Upper lobe of right lung (tissue), 1 donor: ENCODE measurements around the gene HSPB6. TPM values are rescaled to one million over a fixed set of nuclear protein-coding genes. Genes with fewer than 3 reads are reported as not detected.

ENCODE experiments used
- ATAC-seq: fragments of 200-7000 bp; cut with Tn5 transposase; one replicate; pipeline ENCODE4 v1.9.1; 2020; ENCODE audit warnings: mild to moderate bottlenecking, moderate library complexity
- DNase-seq: peaks from one replicate; pipeline ENCODE4 v3.0.0-alpha.2; 2020
- H3K27ac ChIP-seq: fragments of 200-600 bp; one replicate; pipeline ENCODE4 v1.8.0; 2022
- H3K27me3 ChIP-seq: fragments of 200-600 bp; one replicate; pipeline ENCODE4 v1.8.0; 2022; ENCODE audit warnings: mild to moderate bottlenecking
- H3K36me3 ChIP-seq: fragments of 200-600 bp; one replicate; pipeline ENCODE4 v1.8.0; 2022
- H3K4me1 ChIP-seq: fragments of 200-600 bp; one replicate; pipeline ENCODE4 v1.8.0; 2022
- H3K4me3 ChIP-seq: fragments of 200-600 bp; one replicate; pipeline ENCODE4 v1.8.0; 2022; ENCODE audit warnings: mild to moderate bottlenecking
- H3K9me3 ChIP-seq: fragments of 200-600 bp; one replicate; pipeline ENCODE4 v1.8.0; 2022
- intact Hi-C: fragments of 100-400 bp; cut with DNase I; formaldehyde crosslinking; loops from one replicate; pipeline ENCODE4 v1.11.0; 2022
- total RNA-seq: library from RNA; stranded (reverse); fragmentation: NEBNext Ultra II Directional; extraction: Animal tissue kit (Norgen Biotek cat#: 25700); gene quantifications from one replicate; pipeline ENCODE4 v1.2.1, GENCODE V29; 2021
- TF ChIP-seq, protein P1 (sequence below): fragments of 200-600 bp; IDR thresholded peaks from one replicate; pipeline ENCODE4 v1.8.0; 2022; ENCODE audit warnings: antibody characterized with exemption
- donor health status: DM: no; HTN: yes; CAD: no; lungs with severe emphysema.

HSPB6 gene
- total RNA-seq, 1 donor from 2014 or later, result 41.3 TPM

DNA sequence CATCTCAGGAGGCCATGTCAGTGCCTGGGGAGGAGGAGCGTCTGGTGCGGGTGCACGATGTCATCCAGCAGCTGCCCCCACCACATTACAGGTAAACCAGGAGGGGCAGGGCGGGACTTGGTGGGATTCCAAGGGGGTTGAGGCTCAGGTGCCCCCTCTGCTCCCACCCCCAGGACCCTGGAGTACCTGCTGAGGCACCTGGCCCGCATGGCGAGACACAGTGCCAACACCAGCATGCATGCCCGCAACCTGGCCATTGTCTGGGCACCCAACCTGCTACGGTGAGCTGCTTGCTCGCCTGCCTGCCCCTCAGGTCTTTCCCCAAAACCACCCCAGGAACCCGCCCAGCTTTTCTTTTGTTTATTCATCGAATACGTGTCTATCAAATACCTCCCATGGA lies 25.8 kb upstream of the HSPB6 start:
- DNase-seq (peak; percentile 62), ATAC-seq (no peak)
- intact Hi-C loops, result no loop called here
- H3K4me3 ChIP-seq, result no peak overlapping the region
- no peaks in the 10 kb centered on the region for H3K4me1 ChIP-seq
- no peaks in the 10 kb centered on the region for H3K36me3 ChIP-seq
- TF ChIP-seq, protein P1, sequence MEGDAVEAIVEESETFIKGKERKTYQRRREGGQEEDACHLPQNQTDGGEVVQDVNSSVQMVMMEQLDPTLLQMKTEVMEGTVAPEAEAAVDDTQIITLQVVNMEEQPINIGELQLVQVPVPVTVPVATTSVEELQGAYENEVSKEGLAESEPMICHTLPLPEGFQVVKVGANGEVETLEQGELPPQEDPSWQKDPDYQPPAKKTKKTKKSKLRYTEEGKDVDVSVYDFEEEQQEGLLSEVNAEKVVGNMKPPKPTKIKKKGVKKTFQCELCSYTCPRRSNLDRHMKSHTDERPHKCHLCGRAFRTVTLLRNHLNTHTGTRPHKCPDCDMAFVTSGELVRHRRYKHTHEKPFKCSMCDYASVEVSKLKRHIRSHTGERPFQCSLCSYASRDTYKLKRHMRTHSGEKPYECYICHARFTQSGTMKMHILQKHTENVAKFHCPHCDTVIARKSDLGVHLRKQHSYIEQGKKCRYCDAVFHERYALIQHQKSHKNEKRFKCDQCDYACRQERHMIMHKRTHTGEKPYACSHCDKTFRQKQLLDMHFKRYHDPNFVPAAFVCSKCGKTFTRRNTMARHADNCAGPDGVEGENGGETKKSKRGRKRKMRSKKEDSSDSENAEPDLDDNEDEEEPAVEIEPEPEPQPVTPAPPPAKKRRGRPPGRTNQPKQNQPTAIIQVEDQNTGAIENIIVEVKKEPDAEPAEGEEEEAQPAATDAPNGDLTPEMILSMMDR, result no peak
- no peaks in the 10 kb centered on the region for H3K27me3 ChIP-seq
- H3K27ac ChIP-seq, result no peak overlapping the region
- no peaks in the 10 kb centered on the region for H3K9me3 ChIP-seq

DNA sequence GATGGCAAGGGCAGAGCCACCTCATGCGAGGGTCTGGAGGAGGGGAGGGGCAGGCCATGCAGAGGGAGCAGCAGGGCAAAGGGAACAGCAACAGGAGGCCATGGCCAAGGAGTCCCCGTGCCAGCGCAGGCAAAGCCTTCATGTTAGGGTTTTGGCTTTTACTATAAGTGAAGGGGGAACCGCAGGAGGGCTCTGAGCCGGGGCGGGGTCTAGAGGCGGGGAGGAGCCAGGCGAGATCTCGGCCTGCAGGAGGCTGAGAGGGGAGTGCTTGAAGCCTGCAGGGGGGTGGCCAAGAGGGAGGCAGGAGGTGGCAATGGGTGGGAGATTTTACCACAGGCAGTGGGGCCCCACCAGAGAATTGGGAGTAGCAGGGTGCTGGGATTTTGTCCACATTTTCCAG lies 24.8 kb upstream of the HSPB6 start:
- no peak for ATAC-seq
- Histone ChIP-seq H3K36me3 (no peaks in the 10 kb centered on the region), H3K27ac (no peak overlapping the region), H3K27me3 (no peaks in the 10 kb centered on the region), H3K4me3 (no peak overlapping the region), H3K4me1 (no peaks in the 10 kb centered on the region), H3K9me3 (no peaks in the 10 kb centered on the region)
- intact Hi-C loops, result no loop called here
- no peak for DNase-seq
- TF ChIP-seq, protein P1, result no peak

DNA sequence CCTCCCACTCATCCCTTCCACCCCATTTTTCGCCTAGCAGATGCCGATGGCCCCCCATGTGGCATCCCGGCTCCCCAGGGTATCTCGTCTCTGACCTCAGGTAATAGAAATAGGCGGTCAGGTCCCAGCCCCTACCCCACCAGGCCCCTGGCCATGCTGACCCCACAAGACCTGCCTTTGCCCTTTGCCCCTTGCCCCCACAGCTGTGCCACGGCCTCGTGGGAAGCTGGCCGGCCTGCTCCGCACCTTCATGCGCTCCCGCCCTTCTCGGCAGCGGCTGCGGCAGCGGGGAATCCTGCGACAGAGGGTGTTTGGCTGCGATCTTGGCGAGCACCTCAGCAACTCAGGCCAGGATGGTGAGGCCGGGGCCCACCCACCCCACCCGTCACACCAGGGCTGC lies 23.9 kb upstream of the HSPB6 start:
- Histone ChIP-seq H3K4me1 (no peaks in the 10 kb centered on the region), H3K27me3 (no peaks in the 10 kb centered on the region), H3K36me3 (no peaks in the 10 kb centered on the region), H3K27ac (no peak overlapping the region), H3K4me3 (no peak overlapping the region), H3K9me3 (no peaks in the 10 kb centered on the region)
- DNase-seq (no peak), ATAC-seq (no peak)
- intact Hi-C loops, result no loop called here
- TF ChIP-seq, protein P1, result no peak

DNA sequence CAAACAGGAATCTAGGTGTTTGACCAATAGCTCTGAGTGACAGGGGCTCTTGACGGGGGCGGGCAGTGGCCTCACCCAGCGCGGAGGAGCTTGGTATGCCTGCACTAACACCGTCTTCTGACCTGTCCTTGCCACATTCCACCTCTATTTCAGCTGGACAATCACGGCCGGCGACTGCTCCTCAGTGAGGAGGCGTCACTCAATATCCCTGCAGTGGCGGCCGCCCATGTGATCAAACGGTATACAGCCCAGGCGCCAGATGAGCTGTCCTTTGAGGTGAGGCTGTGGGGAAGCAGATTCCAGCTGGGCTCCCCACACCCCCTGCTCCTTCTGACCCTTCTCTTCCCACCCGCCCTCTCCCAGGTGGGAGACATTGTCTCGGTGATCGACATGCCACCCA lies 23.2 kb upstream of the HSPB6 start:
- ATAC-seq (no peak), DNase-seq (no peak)
- Histone ChIP-seq H3K27me3 (no peaks in the 10 kb centered on the region), H3K36me3 (no peaks in the 10 kb centered on the region), H3K9me3 (no peaks in the 10 kb centered on the region), H3K4me3 (no peak overlapping the region), H3K4me1 (no peaks in the 10 kb centered on the region), H3K27ac (no peak overlapping the region)
- intact Hi-C loops, result no loop called here
- TF ChIP-seq, protein P1, result no peak

DNA sequence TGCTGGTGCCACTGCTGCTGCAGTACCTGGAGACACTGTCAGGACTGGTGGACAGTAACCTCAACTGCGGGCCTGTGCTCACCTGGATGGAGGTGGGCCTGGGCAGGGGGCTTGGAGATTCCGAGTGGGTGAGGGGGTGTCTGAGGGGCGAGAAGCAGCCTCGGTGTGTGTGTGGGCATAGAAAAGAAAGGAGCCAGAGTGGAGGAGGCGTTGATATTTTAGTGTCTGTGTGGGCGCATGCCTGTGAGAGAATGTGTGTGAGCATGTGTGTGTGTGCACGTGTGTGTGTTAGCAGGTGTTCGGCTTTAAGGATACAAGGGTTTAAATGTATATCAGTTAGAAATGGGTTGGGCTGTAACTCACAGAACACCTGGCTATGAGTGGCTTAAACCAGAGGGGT lies 22.2 kb upstream of the HSPB6 start:
- no peaks in the 10 kb centered on the region for H3K27me3 ChIP-seq
- no peak for DNase-seq
- H3K9me3 ChIP-seq, result no peaks in the 10 kb centered on the region
- no peak overlapping the region for H3K27ac ChIP-seq
- H3K4me3 ChIP-seq, result no peak overlapping the region
- no peaks in the 10 kb centered on the region for H3K36me3 ChIP-seq
- no peak for ATAC-seq
- TF ChIP-seq, protein P1, result no peak
- intact Hi-C loops, result no loop called here
- H3K4me1 ChIP-seq, result peaks cover 4% of the 10 kb centered on the region

DNA sequence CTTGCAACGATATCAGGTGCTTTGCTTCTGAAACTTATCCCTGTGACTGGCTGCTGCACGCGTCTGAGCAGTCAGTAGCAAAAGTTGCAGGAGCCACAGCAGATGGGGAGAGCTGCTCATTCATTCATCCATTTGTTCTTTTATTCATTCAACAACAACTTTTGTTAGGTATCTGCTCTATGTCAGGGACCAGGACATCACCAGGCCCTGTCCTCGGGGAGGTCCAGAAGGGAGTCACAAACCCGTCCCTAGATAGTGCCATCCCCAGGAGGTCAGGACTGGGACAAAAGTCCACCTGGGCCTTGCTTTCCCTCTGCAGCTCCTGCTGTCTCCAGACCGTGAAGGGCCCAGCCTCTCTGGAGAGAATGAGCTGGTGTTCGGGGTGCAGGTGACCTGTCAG lies 21.1 kb upstream of the HSPB6 start:
- no peak for DNase-seq
- Histone ChIP-seq H3K27ac (no peak overlapping the region), H3K27me3 (no peaks in the 10 kb centered on the region), H3K9me3 (no peaks in the 10 kb centered on the region), H3K36me3 (no peaks in the 10 kb centered on the region), H3K4me1 (peaks cover 4% of the 10 kb centered on the region), H3K4me3 (no peak overlapping the region)
- no peak for ATAC-seq
- intact Hi-C loops, result no loop called here
- TF ChIP-seq, protein P1, result no peak
